Stimulated activated CD4-positive, alpha-beta T cell treated with anti-CD3 and anti-CD28 coated beads, TNF-alpha, amount 100 ng/mL, for 24 hours (primary cell): ENCODE results near the gene GSG1L.

Source experiments
- DNase-seq, 3 experiments: peaks; one replicate each; pipeline ENCODE4 v3.0.0-alpha.2; 2020; ENCODE audit warnings: low read depth in 3 of 3

The GSG1L gene

GRCh38 chr16:27852681-27853080, 210.8 kb downstream of the GSG1L start:
- DNase-seq: no peak

- DNase-seq: no peak
Measured at GRCh38 chr16:27852116-27852515, 211.4 kb downstream of the GSG1L start.

DNA sequence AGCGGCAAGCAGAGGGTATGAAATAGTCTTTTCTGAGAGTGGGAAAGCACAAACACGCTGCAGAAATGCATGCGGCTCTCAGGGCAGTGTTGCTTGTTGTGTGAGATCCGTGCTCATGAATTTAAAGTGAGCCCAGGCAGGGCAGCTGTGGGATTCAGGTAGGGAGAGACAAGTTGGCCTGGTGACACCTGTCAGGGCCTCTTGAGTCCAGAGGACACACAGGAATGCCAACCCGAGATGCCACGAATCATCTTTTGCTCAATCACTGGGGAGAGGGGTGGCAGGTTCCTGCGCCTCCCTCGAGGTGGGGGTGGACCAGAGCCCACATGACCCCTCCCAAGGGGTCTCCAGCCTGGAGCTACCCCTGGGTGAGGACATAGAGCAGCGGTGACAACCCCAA, 211.9 kb downstream of the GSG1L start:
- DNase-seq: no peak

DNA sequence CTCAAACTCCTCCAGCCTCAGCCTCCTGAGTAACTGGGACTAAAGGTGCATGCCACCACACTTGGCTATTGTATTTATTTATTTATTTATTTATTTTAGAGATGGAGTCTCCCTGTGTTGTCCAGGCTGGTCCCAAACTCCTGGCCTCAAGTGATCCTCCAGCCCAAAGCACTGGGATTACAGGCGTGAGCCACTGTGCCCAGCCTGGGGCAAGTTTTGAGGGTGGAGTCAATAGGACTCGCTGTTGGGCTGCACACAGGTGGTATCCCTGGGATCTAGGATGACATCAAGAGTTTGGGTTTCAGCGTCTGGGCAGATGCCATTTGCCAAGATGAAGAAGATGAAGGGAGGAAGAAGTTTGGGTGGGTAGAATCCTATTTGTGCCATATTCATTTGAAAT, 213.9 kb downstream of the GSG1L start:
- no peak for DNase-seq

DNA sequence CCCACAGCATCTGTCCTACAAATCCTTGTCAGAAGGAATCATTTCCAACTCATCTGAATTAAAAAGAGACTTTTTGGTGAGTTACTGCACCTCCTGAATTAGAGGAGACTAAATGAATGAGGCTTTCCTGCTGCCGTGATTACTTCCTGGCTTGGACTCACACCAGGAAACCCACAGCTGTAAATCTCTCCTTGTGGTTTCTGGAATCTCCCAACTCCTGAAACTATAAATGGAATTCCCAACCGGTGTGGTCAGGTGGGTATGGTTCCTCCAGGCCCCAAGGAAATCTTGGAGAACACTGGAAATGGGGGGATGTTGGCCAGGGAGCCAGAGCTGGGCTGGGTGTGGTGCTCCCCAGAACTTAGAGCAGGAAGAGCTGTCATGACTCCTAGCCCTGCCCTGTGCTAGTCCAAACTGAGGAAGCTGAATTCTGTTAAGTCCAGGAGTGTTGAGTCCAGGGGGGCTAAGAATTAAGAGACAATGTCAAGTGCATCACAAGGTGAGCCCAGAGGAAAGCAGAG, 216.4 kb downstream of the GSG1L start:
- DNase-seq: no peak

- DNase-seq: no peak
Measured at GRCh38 chr16:27844826-27845225, 218.7 kb downstream of the GSG1L start.

DNA sequence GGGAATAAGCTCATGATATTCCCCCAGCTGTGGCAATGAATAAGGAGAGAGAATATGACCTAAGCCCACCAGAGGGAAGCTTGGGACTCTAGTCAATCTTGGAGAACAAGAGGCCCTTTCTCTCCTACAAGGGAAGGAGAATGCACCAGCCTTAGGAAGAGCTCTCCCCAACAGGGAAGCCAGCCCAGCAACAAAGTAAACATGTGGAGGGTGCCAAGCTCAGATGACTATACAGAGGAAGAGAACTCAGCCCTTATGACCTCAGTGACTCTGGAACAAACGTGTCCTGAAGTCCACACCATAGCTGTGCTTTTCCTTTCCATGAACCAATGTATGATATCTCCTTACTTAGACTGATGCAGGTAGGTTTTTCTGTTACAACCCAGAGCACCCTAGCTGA, 219.7 kb downstream of the GSG1L start:
- no peak for DNase-seq

GRCh38 chr16:27841911-27842310, 221.6 kb downstream of the GSG1L start:
- no peak for DNase-seq

DNA sequence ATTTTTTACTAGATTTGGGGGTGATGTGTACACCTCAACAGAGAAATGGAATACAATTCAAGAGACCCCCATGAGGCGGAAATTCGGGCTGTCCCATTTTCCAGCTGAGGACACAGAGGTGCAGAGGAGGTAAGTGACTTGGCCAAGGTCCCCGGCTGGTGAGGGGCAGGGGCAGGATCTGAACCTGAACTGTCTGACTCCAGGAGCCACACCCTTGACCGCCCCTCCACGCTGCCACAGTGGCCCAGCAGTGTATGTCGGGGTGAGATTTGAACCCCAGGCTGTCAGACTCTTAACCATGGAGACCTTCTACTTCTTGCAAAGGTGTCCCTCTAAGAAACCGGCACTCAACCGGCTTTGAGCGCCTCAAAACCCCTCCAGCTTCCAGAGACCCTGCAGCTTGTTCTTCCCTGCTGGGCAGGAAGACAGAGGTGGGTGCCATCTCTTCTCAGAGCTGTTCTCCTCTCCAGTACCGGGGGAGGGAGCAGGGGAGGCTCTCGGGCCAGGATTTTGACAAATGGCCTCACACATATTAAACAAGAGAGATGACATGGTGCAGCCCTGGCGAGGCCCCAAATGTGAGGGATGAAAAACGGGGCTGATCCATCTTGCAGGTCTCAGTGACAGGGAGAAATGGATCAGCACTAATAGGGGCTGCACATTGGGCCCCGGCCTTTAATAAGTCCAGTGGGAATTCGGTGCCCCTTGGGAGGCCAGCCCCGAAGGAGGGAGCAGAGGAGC, 222.3 kb downstream of the GSG1L start:
- no peak for DNase-seq

DNA sequence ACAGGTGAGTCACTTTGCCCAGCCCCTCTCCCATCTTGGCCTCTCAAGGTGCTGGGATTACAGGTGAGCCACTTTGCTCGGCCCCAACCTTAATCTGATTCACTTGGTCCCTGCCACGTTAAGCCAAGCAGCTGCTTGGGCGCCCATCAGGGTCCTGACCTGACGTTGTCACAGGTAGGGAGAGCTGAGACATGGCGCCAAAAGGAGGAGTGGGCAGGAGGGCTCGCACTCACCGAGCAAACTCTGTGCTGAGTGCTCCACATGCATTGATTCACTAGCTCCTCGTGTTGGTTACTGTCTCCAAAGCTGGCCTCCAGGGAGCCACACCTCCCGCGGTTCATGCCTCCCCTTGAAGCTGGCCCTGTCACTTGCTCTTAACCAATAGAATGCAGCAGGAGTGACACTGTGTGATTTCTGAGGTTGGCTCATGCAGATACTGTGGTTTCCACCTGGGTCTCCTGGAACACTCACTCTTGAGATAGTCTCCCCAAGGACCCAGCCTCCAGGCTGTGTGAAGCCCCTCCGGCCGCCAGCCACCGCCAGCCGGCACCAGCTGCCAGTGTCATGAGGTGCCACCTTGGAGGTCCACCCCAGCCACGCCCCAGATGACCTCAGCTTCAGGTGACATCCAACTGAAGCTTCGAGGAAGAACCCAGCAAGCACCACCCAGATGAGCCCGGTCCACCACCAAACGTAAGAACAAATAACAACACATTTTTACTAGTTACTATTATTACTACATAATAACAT, 223.0 kb downstream of the GSG1L start:
- no peak for DNase-seq

DNA sequence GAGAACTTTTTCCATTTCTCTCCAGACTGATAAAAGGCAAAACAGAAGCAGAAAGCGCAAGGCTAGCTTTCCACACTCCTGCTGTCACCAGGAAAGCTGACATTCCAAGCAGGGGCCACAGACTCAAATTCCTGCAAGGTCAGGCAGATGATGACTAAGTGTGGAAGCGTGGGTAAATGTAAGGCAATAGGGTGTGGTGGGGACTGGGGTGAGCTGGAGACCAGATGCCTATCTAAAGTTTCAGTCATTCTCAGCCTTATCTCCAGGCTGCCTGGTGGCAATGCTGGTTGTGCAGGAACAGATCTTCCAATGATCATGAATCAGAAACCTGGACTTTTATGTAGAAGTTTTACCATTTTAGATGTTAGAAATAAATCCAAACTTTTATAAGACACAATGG, 224.1 kb downstream of the GSG1L start:
- DNase-seq: no peak

DNA sequence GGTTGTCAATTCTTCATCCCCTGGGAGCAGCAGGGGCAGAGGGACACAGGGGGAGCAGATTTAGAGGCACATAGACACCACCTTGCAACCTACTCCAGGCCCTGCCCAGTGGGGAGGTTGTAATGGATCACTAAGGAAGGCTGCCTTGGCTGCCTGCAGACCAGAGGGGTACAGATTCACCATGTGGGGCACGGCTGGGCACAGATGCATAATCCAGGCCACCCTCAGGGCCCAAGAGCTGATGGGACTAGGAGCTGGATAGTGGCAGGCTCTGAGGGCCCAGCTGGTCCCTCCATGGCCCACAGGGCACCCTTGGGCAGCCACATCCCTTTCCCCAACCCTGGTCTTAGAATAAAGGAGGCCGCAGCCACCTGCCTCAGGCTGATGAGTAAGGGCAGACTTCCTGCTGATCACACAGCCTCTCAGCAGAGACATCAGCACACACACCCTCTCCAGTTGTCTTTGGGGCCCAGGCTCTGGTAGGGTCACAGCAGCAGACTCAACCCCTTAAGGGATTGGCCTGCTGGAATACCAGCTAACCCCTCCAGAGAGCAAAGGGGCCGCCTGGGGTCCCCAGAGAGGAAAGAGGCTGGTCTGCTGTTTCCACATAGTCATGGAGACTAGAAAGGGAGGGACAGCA, 224.9 kb downstream of the GSG1L start:
- DNase-seq: no peak

- DNase-seq: no peak
Measured at GRCh38 chr16:27829975-27830374, 233.5 kb downstream of the GSG1L start.

DNA sequence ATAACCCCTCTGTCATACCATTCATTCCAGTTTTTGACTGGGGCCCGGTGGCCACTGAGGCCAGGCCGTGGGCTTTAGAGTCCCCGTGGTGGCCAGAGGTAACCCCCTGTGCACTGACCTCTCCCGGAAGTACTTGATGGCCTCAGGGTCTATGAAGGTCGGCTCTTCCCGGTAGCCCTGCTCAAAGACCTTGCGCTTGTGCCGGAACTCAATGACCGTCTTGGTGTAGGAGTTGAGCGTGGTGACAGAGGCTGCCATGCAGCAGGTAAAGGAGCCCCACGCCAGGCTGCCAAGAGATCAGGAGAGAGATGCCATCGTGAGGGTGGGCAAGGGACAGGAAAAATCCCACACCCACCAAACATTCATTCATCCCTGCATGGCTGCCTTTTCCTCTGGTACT, 234.8 kb downstream of the GSG1L start:
- no peak for DNase-seq

GRCh38 chr16:27827765-27828164, 235.7 kb downstream of the GSG1L start:
- no peak for DNase-seq

- no peak for DNase-seq
Measured at GRCh38 chr16:27826893-27827289, 236.6 kb downstream of the GSG1L start.

DNA sequence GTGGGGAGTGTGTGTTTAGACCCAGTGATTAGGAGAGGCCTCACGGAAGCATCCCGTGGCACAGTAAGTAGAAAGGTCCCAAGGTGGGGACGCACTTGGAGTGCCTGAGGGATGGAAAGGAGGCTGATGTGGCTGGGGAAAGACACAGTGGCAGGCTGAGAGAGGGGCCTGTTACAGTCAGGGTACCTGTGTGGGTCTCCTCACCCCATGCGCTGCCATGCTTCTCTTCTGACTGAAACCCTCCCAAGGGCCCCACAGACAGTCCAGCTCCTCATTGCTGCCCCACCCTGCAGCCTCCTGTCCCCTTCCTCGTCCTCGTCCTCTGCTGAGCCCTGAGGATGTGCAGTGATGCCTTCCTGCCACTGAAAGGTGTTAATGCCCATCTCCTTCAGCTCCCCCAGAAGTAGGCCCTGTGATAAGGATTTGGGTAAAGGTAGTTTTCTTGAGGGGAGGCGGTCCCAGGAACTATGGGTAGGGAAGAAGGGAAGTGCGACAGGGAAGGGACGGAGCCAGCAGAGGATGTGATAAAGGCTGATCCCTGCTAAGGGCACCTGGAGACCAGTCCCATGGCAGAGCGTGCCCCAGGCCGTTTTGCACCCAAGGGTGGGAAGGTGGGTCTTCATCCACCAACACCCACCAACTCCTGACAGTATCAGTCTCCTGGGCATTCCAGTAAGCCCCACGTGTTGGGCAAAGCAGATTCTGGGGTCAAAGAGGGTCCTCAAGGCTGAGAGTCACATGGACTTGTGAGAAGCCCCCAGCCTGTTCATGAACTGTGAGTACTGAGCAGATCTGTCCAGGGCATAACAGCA, 237.2 kb downstream of the GSG1L start:
- DNase-seq: no peak

DNA sequence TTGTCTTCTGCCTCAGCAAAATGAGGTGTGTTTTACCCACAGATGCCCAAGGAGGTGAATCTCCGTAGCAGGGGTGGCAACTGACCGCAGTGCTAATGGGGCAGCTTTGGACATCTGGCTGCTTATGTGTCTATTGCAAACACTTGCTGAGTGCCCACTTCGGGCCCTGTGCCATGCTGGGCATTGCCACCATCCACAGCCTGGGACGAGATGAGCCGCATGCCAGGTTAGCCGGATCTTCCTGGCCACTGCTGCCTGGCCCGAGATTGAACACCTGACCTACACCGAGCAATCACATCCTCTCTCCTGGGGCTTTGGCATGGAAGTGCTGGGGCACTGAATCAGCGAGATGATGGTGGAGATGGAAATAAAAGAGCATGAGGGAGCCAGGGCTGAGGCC, 238.7 kb downstream of the GSG1L start:
- no peak for DNase-seq

DNA sequence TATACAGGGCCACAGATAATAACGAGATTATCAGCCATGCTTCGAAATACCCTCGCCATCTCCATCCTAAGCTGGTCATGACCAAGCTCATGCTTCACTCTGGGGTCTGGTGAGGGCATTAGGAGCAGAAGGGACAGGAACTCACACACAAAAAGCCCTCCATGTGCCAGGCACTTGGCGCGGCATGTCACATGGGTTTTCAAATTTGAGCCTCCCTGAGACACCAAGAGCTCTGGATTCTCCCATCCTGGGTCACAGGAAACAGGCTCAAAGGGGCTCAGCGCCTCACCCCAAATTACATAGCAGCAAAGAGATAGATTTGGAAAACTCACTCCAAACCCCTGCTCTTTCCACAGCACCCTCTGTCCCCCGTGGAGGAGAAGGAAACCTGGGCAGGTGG, 239.5 kb downstream of the GSG1L start:
- no peak for DNase-seq

DNA sequence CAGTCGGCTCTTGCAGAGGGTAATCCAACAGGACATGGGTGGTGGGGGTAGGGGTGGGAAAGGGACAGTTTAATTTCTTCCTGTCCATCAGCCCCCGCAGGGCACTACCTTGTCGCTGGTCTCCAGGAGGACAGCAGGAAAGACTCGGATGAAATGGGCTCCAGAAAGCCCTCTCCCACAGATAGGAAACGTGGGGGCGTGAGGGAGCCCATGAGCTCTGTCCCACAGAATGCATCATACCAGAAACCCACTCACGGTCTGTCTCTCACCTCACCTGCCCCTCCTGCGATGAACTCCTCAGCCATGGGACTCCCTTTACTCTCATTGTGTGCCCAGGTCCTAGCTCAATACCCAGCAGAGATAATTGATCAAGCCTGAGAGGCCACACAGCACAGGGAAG, 240.1 kb downstream of the GSG1L start:
- DNase-seq: no peak

- DNase-seq: no peak
Measured at GRCh38 chr16:27822996-27823395, 240.5 kb downstream of the GSG1L start.

- DNase-seq: no peak
Measured at GRCh38 chr16:27822529-27822928, 241.0 kb downstream of the GSG1L start.
